ENCODE results near the gene RET. TPM values are rescaled to one million over a fixed set of nuclear protein-coding genes. Genes with fewer than 3 reads are reported as not detected.
A peak's percentile ranks its signal among the peaks of the same experiment; 100 is the strongest.
"Not testable (repeated sequence)": the region's sequence is repeated elsewhere in the genome, so short reads cannot be mapped to it uniquely, and the experiment has no call there.

RET gene
- total RNA-seq, 2 donors from 2014 or later = 0.34 TPM; not detected in 1

DNA sequence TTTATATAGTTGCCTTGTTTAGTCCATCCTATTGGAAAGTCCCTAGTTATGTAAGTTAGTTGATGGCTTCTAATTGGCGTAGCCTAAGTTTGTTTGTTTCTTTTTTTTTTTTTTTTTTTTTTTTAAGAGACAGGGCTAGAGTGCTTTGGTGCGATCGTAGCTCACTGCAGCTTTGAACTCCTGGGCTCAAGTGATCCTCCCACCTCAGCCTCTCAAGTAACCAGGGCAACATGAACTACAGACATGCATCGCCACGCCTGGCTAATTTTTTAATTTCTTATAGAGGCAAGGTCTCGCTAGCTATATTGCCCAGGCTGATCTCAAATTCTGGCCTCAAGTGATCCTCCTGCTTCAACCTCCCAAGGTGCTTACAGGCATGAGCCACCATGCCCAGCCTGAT, 68.4 kb downstream of the RET start:
- no peak for ATAC-seq
- H3K27ac Mint-ChIP-seq = no peak overlapping the region
- H3K27me3 Mint-ChIP-seq = no peaks in the 10 kb centered on the region
- no peaks in the 10 kb centered on the region for H3K9me3 ChIP-seq (ENCODE audit: control insufficient read depth, low read length, poor library complexity, severe bottlenecking)
- H3K4me3 Mint-ChIP-seq = no peak overlapping the region
- no peaks in the 10 kb centered on the region for H3K36me3 Mint-ChIP-seq (ENCODE audit: low read depth)
- no peak for DNase-seq
- H3K4me1 Mint-ChIP-seq = peaks cover 47% of the 10 kb centered on the region

DNA sequence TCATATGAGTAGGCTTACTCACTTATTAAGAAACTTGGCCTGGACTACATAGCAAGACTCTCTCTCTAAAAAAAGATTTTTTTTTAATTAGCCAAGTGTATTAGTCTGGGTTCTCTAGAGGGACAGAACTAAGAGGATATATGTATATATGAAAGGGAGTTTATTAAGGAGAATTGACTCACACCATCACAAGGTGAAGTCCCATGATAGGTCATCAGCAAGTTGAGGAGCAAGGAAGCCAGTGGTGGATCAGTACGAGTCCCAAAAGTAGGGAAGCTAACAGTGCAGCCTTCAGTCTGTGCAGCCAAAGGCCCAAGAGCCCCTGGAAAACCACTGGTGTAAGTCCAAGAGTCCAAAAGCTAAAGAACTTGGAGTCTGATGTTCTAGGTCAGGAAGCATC, 69.1 kb downstream of the RET start:
- peaks cover 47% of the 10 kb centered on the region for H3K4me1 Mint-ChIP-seq
- not testable (repeated sequence) for H3K27me3 Mint-ChIP-seq; ATAC-seq; H3K27ac Mint-ChIP-seq; H3K4me3 Mint-ChIP-seq; H3K9me3 ChIP-seq (ENCODE audit: control insufficient read depth, low read length, poor library complexity, severe bottlenecking); DNase-seq; H3K36me3 Mint-ChIP-seq (ENCODE audit: low read depth)

DNA sequence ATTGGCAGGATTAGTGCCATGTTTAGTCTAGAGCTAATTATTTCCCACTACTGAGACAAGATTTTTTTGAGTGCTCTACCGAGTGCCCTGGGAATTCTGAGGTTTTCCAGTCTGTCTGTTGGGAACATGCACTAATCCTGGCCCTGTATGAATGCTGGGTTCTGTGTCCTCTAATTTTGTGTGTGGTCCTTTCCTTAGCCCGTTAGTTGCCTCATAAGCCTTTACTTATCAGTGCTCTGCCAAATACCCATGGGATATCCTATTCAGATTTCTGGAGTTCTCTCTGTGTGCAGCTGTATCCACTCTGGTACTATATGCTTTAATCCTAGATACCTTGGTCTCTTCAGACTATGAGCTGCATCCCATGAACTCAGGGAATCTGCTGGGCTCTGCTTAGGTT, 74.5 kb downstream of the RET start:
- no peak overlapping the region for H3K4me3 Mint-ChIP-seq
- peaks cover 42% of the 10 kb centered on the region for H3K4me1 Mint-ChIP-seq

DNA sequence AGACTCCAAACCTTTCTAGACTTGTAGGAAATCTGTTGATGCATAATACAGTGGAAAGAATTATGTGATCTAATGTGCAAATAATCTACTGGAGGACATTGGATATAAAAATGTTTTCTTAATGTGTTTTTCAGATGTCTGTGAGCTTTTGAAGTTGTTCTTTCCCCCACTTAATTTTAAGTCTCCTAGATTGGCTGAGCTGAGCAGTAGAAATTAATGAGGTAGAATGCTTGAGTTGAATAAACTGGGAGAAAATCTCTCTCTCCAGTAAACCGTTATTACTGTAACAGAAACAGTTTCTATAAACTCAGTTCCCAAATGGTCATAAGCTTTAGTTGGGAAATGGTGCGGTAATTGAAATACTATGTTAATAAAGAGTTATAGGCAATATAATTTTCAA, 77.0 kb downstream of the RET start:
- H3K4me3 Mint-ChIP-seq = no peak overlapping the region
- no peaks in the 10 kb centered on the region for H3K9me3 ChIP-seq (ENCODE audit: control insufficient read depth, low read length, poor library complexity, severe bottlenecking)
- DNase-seq (no peak), ATAC-seq (no peak)
- no peak overlapping the region for H3K27ac Mint-ChIP-seq
- H3K27me3 Mint-ChIP-seq = no peaks in the 10 kb centered on the region
- peaks cover 2% of the 10 kb centered on the region for H3K36me3 Mint-ChIP-seq (ENCODE audit: low read depth)
- peaks cover 39% of the 10 kb centered on the region for H3K4me1 Mint-ChIP-seq

More for the DNA sequence above, 74.5 kb downstream of the RET start:
- H3K27me3 Mint-ChIP-seq = no peaks in the 10 kb centered on the region
- no peak for DNase-seq
- peaks cover 2% of the 10 kb centered on the region for H3K36me3 Mint-ChIP-seq (ENCODE audit: low read depth)
- peak overlapping the region; percentile 14 for H3K27ac Mint-ChIP-seq
- no peaks in the 10 kb centered on the region for H3K9me3 ChIP-seq (ENCODE audit: control insufficient read depth, low read length, poor library complexity, severe bottlenecking)
- ATAC-seq = no peak

DNA sequence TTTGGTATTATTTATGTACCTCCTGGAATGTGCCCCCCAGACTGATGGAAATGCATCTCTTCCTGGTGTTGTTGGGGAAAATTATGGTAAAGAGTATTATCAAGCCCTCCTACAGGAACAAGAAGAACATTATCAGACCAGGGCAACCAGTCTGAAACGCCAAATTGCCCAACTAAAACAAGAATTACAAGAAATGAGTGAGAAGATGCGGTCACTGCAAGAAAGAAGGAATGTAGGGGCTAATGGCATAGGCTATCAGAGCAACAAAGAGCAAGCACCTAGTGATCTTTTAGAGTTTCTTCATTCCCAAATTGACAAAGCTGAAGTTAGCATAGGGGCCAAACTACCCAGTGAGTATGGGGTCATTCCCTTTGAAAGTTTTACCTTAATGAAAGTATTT, 78.4 kb downstream of the RET start:
- DNase-seq = no peak
- ATAC-seq = no peak
- Mint-ChIP-seq H3K27me3 (no peaks in the 10 kb centered on the region), H3K4me3 (peak overlapping the region; percentile 33), H3K27ac (no peak overlapping the region), H3K4me1 (peaks cover 36% of the 10 kb centered on the region), H3K36me3 (ENCODE audit: low read depth) (peaks cover 2% of the 10 kb centered on the region)
- H3K9me3 ChIP-seq (ENCODE audit: control insufficient read depth, low read length, poor library complexity, severe bottlenecking) = no peaks in the 10 kb centered on the region

DNA sequence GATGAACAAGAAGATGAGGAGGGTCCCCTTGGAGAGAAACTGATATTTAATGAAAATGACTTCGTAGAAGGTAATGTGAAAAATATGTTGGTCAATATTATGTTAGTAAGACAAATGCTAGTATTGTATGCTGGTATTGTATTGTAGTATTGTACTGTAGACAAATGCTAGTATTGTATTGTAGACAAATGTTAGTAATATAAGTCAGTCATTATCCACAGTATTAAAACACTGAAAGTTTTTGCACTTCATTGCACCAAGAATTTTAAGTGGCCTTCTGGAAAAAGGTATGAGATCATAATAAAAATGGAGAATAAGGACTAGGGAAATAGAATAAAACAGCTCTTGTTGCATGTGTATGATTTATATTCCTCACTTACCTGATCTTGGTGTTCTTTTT, 78.9 kb downstream of the RET start:
- H3K4me1 Mint-ChIP-seq = peaks cover 32% of the 10 kb centered on the region

DNA sequence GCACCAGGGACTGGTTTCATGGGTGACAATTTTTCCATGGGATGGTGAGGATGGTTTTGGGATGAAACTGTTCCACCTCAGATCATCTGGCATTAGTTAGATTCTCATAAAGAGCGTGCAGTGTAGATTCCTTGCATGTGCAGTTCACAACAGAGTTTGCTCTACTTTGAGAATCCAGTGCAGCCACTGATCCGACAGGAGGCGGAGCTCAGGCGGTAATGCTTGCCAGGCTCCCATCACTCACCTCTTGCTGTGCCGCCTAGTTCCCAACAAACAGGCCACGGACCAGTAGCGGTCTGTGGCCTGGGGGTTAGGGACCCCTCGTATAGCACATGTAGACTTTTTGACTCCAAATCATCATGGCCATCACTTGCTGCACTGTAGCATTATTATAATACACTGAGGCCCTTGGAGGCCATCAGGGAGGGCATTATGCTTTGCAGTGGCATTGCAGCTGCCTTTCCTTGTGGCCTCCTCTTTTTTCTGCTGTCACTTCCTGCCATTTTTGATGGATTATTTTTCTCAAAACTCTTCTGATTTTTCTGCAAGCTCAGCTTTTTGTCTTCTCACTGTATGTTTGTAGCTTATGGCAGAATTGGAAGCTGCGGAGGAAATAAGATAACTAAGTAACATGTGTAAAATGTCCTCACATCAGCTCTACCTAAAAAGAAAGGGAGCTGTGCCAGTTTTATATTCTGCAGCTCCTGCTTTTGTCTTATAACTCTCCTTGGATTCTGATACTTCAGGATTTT, 79.9 kb downstream of the RET start:
- H3K36me3 Mint-ChIP-seq (ENCODE audit: low read depth) = peaks cover 12% of the 10 kb centered on the region
- ATAC-seq (no peak), DNase-seq (no peak)
- H3K27me3 Mint-ChIP-seq = no peaks in the 10 kb centered on the region
- H3K9me3 ChIP-seq (ENCODE audit: control insufficient read depth, low read length, poor library complexity, severe bottlenecking) = no peaks in the 10 kb centered on the region
- H3K4me1 Mint-ChIP-seq = peaks cover 33% of the 10 kb centered on the region
- no peak overlapping the region for H3K27ac Mint-ChIP-seq
- H3K4me3 Mint-ChIP-seq = no peak overlapping the region

More for the DNA sequence above, 78.9 kb downstream of the RET start:
- ATAC-seq (no peak), DNase-seq (no peak)
- Mint-ChIP-seq H3K4me3 (no peak overlapping the region), H3K27ac (no peak overlapping the region), H3K36me3 (ENCODE audit: low read depth) (peaks cover 4% of the 10 kb centered on the region), H3K27me3 (no peaks in the 10 kb centered on the region)
- no peaks in the 10 kb centered on the region for H3K9me3 ChIP-seq (ENCODE audit: control insufficient read depth, low read length, poor library complexity, severe bottlenecking)

DNA sequence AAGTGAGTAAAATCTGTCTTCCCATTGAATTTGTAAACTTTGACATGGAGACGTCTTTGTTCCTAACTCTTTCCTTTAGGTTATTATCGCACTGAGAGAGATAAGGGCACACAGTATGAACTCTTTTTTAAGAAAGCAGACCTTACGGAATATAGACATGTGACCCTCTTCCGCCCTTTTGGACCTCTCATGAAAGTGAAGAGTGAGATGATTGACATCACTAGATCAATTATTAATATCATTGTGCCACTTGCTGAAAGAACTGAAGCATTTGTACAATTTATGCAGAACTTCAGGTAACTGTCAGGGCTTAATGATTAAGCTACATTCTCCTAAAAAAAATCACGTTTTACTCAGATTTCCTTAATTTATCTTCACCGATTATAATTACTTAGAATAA, 81.8 kb downstream of the RET start:
- Mint-ChIP-seq H3K27me3 (no peaks in the 10 kb centered on the region), H3K36me3 (ENCODE audit: low read depth) (peaks cover 18% of the 10 kb centered on the region), H3K4me1 (peaks cover 35% of the 10 kb centered on the region), H3K4me3 (no peak overlapping the region), H3K27ac (no peak overlapping the region)
- no peak for DNase-seq
- no peak for ATAC-seq
- no peaks in the 10 kb centered on the region for H3K9me3 ChIP-seq (ENCODE audit: control insufficient read depth, low read length, poor library complexity, severe bottlenecking)

DNA sequence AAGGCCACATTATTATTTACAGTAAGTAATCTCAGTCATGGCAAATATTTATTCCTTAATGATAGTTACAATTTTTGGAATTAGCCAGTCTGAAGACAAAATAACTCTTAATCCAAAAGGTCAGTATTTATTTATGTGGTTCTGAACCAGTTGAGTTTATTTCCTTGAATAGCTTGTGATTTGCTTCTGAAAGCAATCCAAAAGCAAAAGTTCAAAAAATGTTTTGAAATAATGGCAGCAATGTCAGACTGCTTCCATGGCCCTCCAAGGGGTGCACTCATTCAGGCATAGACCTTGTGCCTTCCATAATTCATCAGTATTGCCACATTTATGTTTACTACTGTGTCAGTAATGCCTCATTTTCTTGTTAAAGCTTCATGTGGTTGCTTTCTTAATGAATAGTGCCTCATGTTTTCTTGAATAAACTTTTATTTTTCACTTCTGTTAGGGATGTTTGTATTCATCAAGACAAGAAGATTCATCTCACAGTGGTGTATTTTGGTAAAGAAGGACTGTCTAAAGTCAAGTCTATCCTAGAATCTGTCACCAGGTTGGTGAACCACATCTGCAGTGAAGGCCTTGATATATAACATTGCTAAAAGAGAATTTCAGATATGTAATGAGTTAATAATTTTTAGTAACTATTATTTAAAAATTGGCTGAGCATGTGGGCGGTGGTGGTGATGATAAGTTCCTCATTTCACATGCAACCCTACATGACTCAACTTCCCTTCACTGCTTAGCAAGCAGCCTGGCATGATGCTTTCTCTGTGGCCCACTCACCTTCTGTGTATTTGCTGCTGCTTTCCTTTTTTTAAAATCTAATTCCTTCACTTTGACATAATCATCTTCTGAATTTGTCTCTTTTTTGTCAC, 83.4 kb downstream of the RET start:
- H3K9me3 ChIP-seq (ENCODE audit: control insufficient read depth, low read length, poor library complexity, severe bottlenecking) = no peaks in the 10 kb centered on the region
- DNase-seq (no peak), ATAC-seq (no peak)
- Mint-ChIP-seq H3K4me3 (no peak overlapping the region), H3K4me1 (peaks cover 32% of the 10 kb centered on the region), H3K27ac (peak overlapping the region; percentile 79), H3K36me3 (ENCODE audit: low read depth) (peaks cover 18% of the 10 kb centered on the region), H3K27me3 (no peaks in the 10 kb centered on the region)

DNA sequence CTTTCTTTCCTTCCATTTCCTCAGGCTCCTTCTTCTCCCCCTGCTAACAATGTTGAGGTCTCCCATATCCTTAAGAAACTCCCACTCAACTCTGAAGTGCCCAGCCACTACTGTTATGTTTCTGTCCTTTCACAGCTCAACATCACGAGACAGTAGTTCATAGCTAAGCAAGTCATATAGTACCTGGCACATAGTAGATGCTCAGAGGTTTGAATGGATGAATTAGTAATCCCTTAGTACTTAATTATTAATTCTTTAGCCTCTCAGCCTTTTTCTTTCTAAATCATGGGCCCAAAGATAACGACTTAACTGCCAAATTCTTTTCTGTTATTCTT, 84.0 kb downstream of the RET start:
- H3K27ac Mint-ChIP-seq = peak overlapping the region; percentile 79

DNA sequence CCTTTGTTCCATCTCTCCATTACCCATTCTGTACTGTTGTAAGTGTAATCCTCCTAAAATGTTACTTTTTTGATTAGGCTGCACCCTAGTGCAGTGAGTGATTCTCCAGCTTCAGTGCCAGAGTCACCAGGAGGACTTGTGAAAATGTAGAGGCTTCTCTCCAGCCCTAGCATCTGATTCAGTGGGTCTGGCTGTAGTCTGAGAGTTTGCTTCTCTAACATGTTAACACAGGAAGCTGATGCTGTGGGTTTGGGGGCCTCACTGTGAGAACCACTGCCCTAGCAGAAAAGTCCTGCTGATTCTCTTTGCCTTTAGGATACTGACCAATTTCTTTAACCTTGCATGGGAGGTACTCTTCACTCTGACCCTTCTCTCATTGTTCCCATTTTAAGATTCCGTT, 85.7 kb downstream of the RET start:
- DNase-seq (no peak), ATAC-seq (no peak)
- peaks cover 18% of the 10 kb centered on the region for H3K36me3 Mint-ChIP-seq (ENCODE audit: low read depth)
- H3K4me1 Mint-ChIP-seq = peaks cover 22% of the 10 kb centered on the region
- H3K9me3 ChIP-seq (ENCODE audit: control insufficient read depth, low read length, poor library complexity, severe bottlenecking) = no peaks in the 10 kb centered on the region
- no peak overlapping the region for H3K4me3 Mint-ChIP-seq
- H3K27me3 Mint-ChIP-seq = no peaks in the 10 kb centered on the region
- peak overlapping the region; percentile 83 for H3K27ac Mint-ChIP-seq

More for the DNA sequence above, 84.0 kb downstream of the RET start:
- no peak for ATAC-seq
- no peaks in the 10 kb centered on the region for H3K9me3 ChIP-seq (ENCODE audit: control insufficient read depth, low read length, poor library complexity, severe bottlenecking)
- Mint-ChIP-seq H3K4me3 (no peak overlapping the region), H3K36me3 (ENCODE audit: low read depth) (peaks cover 18% of the 10 kb centered on the region), H3K4me1 (peaks cover 27% of the 10 kb centered on the region), H3K27me3 (no peaks in the 10 kb centered on the region)
- no peak for DNase-seq

DNA sequence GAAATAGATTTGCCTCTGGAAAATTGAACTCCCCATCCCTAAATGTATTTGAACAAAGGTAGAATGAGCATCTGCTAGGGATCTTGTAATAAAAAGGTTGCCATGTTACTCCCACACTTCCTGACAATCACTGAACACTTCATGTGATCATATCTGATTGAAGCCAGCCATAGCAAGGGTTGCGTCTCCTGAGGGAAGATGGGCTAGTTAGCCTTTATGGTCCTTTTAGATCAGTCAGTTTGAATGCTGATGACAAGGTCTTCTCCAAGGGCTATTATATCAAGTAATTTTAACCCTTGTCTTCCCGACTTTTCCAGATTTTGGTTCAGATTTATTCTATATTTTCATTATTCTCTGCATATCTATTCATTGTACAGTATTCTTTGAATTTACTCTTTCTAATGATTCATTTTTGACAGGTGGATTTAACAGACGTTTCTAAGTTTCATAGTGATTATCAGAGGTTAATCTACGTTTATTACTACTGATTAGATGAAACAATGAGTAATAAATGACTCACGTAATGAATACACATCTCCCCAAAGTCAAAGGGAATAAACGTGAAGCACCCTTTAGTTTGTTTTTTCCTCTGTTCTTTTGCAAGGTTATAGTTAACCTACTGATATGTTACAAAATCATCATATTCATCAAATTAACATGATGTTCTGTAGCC, 89.5 kb downstream of the RET start:
- no peaks in the 10 kb centered on the region for H3K27me3 Mint-ChIP-seq
- no peak overlapping the region for H3K4me3 Mint-ChIP-seq
- H3K27ac Mint-ChIP-seq = peak overlapping the region; percentile 63
- DNase-seq = no peak
- no peak for ATAC-seq
- no peaks in the 10 kb centered on the region for H3K9me3 ChIP-seq (ENCODE audit: control insufficient read depth, low read length, poor library complexity, severe bottlenecking)
- peaks cover 28% of the 10 kb centered on the region for H3K4me1 Mint-ChIP-seq
- H3K36me3 Mint-ChIP-seq (ENCODE audit: low read depth) = peaks cover 20% of the 10 kb centered on the region

DNA sequence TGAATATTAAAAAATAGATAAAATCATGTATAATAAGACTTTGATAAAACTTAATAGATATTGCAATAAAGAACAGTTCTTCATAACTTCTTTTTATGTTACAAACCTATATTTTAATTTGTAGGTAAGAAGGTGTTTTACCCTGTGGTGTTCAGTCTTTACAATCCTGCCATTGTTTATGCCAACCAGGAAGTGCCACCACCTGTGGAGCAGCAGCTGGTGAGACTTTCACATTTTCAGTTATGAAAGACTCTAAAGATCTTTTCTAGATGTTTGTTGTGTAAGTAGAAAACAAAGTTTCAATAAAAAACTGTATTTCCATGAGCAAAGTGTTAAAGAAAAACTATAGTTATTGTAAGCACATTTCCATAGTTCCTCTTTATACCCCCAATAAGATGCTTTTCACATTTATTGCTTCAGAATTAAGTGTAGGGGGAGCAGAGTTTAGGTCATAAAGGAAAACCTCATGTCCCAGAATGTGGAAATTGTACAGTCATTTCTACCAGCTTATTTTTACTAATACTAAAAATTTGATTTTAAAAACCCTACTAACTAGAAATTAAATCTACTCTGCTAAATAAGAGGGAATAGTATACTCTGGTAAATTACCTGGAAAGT, 90.1 kb downstream of the RET start:
- Mint-ChIP-seq H3K27me3 (no peaks in the 10 kb centered on the region), H3K27ac (peak overlapping the region; percentile 63), H3K4me1 (peaks cover 25% of the 10 kb centered on the region), H3K4me3 (no peak overlapping the region), H3K36me3 (ENCODE audit: low read depth) (peaks cover 16% of the 10 kb centered on the region)
- no peaks in the 10 kb centered on the region for H3K9me3 ChIP-seq (ENCODE audit: control insufficient read depth, low read length, poor library complexity, severe bottlenecking)
- no peak for ATAC-seq
- no peak for DNase-seq

Data from T-helper 17 cell (primary cell).